Astrocyte (in vitro differentiated cells and primary cell): ENCODE measurements around the gene TYROBP.

Source experiments
- EZH2 ChIP-seq: IDR thresholded peaks from 2 replicates; pipeline ENCODE4 v1.6.1; 2012; ENCODE audit warnings: mild to moderate bottlenecking, low read length, inconsistent platforms; ENCODE audit not compliant: insufficient read depth
- TF ChIP-seq, protein P1 (sequence below): IDR thresholded peaks from 2 replicates; pipeline ENCODE4 v1.5.1; 2011; ENCODE audit warnings: low read depth, mild to moderate bottlenecking, inconsistent platforms, low read length, moderate library complexity; ENCODE audit not compliant: insufficient read depth

DNA sequence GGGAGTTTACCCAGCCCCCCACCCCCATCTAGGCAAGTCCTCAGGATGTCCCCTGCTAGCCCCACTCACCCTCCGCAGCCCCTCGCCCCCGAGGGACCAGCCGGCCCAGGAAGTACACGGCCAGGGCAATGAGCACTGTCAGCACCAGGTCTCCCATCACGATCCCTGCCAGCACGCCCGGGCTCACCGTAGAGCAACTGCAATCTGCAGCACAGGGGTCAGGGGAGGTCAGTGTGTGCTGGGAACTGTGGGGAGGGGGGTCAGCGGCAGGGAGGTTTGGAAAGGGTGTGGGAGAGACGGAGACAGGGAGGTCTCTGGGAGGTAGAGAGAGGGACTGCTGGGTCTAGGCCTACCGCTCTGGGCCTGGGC lies 734 bp downstream of the TYROBP start:
- no peak for TF ChIP-seq EZH2
- TF ChIP-seq, protein P1, sequence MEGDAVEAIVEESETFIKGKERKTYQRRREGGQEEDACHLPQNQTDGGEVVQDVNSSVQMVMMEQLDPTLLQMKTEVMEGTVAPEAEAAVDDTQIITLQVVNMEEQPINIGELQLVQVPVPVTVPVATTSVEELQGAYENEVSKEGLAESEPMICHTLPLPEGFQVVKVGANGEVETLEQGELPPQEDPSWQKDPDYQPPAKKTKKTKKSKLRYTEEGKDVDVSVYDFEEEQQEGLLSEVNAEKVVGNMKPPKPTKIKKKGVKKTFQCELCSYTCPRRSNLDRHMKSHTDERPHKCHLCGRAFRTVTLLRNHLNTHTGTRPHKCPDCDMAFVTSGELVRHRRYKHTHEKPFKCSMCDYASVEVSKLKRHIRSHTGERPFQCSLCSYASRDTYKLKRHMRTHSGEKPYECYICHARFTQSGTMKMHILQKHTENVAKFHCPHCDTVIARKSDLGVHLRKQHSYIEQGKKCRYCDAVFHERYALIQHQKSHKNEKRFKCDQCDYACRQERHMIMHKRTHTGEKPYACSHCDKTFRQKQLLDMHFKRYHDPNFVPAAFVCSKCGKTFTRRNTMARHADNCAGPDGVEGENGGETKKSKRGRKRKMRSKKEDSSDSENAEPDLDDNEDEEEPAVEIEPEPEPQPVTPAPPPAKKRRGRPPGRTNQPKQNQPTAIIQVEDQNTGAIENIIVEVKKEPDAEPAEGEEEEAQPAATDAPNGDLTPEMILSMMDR: no peak
